ENCODE data around the gene EDC4. TPM values are rescaled to one million over a fixed set of nuclear protein-coding genes. Genes with fewer than 3 reads are reported as not detected.
A peak's percentile ranks its signal among the peaks of the same experiment; 100 is the strongest.

EDC4 gene
- polyA plus RNA-seq, 2 of the 4 experiments (the other 2 are of a cell fraction) = 21.0 to 54.9 TPM

GRCh38 chr16:67855789-67856188 is 17.1 kb upstream of the EDC4 start:
- H3K4me3 ChIP-seq = no peak overlapping the region
- CTCF ChIA-PET = interaction anchor here (0.7 to 1.9 kb wide), 5 partner anchors 9 to 61 kb away, joined by 3 to 10 read pairs (median 4); no protein-coding TSS in a partner anchor
- H3K4me1 ChIP-seq = peaks cover 40% of the 10 kb centered on the region
- no peak overlapping the region for H3K4me2 ChIP-seq
- no peak for FAIRE-seq
- H3K9me3 ChIP-seq = no peaks in the 10 kb centered on the region
- no peak overlapping the region for H3K27ac ChIP-seq
- ATAC-seq = no peak
- WGBS (ENCODE audit: missing lambda C conversion rate) = 87% methylated on average over 10 of the region's 10 CpGs
- TF ChIP-seq HDAC2 (IDR thresholded peaks at IDR 0.05) = no peak
- TF ChIP-seq EHF (CRISPR knock-in tag; IDR thresholded peaks at IDR 0.05) = no peak
- TF ChIP-seq KDM1A (IDR thresholded peaks at IDR 0.05; ENCODE audit: low read depth) = no peak
- TF ChIP-seq HOXB13 (CRISPR knock-in tag; IDR thresholded peaks at IDR 0.05; ENCODE audit: low read depth) = no peak
- TF ChIP-seq NPAS2 (CRISPR knock-in tag; IDR thresholded peaks at IDR 0.05; ENCODE audit: borderline replicate concordance) = no peak
- no peak for TF ChIP-seq SMC3 (IDR thresholded peaks at IDR 0.05)
- TF ChIP-seq TFCP2L1 (CRISPR knock-in tag; IDR thresholded peaks at IDR 0.05) = no peak
- TF ChIP-seq HOXA7 (CRISPR knock-in tag; IDR thresholded peaks at IDR 0.05) = no peak
- TF ChIP-seq RARB (CRISPR knock-in tag; IDR thresholded peaks at IDR 0.05) = no peak
- no peak for TF ChIP-seq CBX8 (IDR thresholded peaks at IDR 0.05)
- no peak for TF ChIP-seq CHD4 (IDR thresholded peaks at IDR 0.05; ENCODE audit: borderline replicate concordance)
- no peak for TF ChIP-seq EP300 (IDR thresholded peaks at IDR 0.05)
- no peak for TF ChIP-seq KDM5A (IDR thresholded peaks at IDR 0.05)
- POLR2A ChIA-PET = no interaction called here
- no peak for DNase-seq (ENCODE audit: low read depth in 1 of 2, low spot score in 1 of 2)

- CTCF ChIA-PET = interaction anchor here (0.7 to 1.7 kb wide), 5 partner anchors 9 to 58 kb away, joined by 3 to 7 read pairs (median 3); partner anchors contain the start of gene NRN1L
- H3K27ac ChIP-seq = peak overlapping the region in 1 of 2 experiments; percentile 56; a peak in 3 of 6 replicates
- 87% methylated on average over 5 of the region's 5 CpGs for WGBS (ENCODE audit: missing lambda C conversion rate)
- H3K4me3 ChIP-seq = no peak overlapping the region
- no peaks in the 10 kb centered on the region for H3K9me3 ChIP-seq
- FAIRE-seq = no peak
- peak overlapping the region; percentile 65 for H3K4me2 ChIP-seq
- POLR2A ChIA-PET = no interaction called here
- no peak for DNase-seq (ENCODE audit: low read depth in 1 of 2, low spot score in 1 of 2)
- H3K4me1 ChIP-seq = peaks cover 48% of the 10 kb centered on the region
- peak; percentile 35 to 51; a peak in 5 of 6 replicates for ATAC-seq
- TF ChIP-seq EHMT2 (IDR thresholded peaks at IDR 0.05; ENCODE audit: low read depth) (no peak), HES2 (IDR thresholded peaks at IDR 0.05) (no peak), POLR2AphosphoS2 (conservative IDR thresholded peaks at IDR 0.05; ENCODE audit: low read length) (no peak), ZSCAN20 (CRISPR knock-in tag; IDR thresholded peaks at IDR 0.05) (no peak), RCOR1 (IDR thresholded peaks at IDR 0.05; ENCODE audit: low read depth, low read length) (no peak), RNF2 (IDR thresholded peaks at IDR 0.05; ENCODE audit: borderline replicate concordance, low read depth) (no peak)
Measured at GRCh38 chr16:67856927-67857546, 15.8 kb upstream of the EDC4 start.

GRCh38 chr16:67857547-67858233 is 15.2 kb upstream of the EDC4 start:
- ChIA-PET POLR2A (interaction anchor here (0.7 kb wide), 1 partner anchor 41 kb away, joined by 3 read pairs; no protein-coding TSS in a partner anchor), CTCF (interaction anchor here (0.7 to 1.7 kb wide), 5 partner anchors 9 to 58 kb away, joined by 3 to 7 read pairs (median 3); partner anchors contain the start of gene NRN1L)
- WGBS (ENCODE audit: missing lambda C conversion rate) = 26% methylated on average over 3 of the region's 3 CpGs

More at GRCh38 chr16:67857547-67858233, 15.2 kb upstream of the EDC4 start:
- peak; percentile 29; the same call in 1 of the 2 replicates for TF ChIP-seq GATA3 (IDR thresholded peaks at IDR 0.05; ENCODE audit: borderline replicate concordance)
- no peak; the same call in 1 of the 2 replicates for TF ChIP-seq HOXB5 (CRISPR knock-in tag; IDR thresholded peaks at IDR 0.05)
- 0 out of 2 replicates have a peak, but pooled peaks have one; percentile 37 for TF ChIP-seq MAX (IDR thresholded peaks at IDR 0.05)
- peak; percentile 54; the same call in 1 of the 2 replicates for TF ChIP-seq PBX3 (IDR thresholded peaks at IDR 0.05)
- TF ChIP-seq KDM1A (IDR thresholded peaks at IDR 0.05; ENCODE audit: low read depth) = no peak
- TF ChIP-seq MAFK (IDR thresholded peaks at IDR 0.05; ENCODE audit: partially characterized antibody) = peak; percentile 34
- no peak; the same call in 1 of the 2 replicates for TF ChIP-seq FOSL2 (IDR thresholded peaks at IDR 0.05)
- TF ChIP-seq FOSL2 (CRISPR knock-in tag; IDR thresholded peaks at IDR 0.05) = peak; percentile 85
- no peak for TF ChIP-seq REST (IDR thresholded peaks at IDR 0.05)
- H3K27ac ChIP-seq = peak overlapping the region in 1 of 2 experiments; percentile 56; a peak in 3 of 6 replicates
- H3K4me3 ChIP-seq = no peak overlapping the region
- peak; percentile 95 to 96 for DNase-seq (ENCODE audit: low read depth in 1 of 2, low spot score in 1 of 2)
- no peaks in the 10 kb centered on the region for H3K9me3 ChIP-seq
- peak overlapping the region; percentile 65 for H3K4me2 ChIP-seq
- peaks cover 54% of the 10 kb centered on the region for H3K4me1 ChIP-seq
- no peak for FAIRE-seq
- peak; percentile 97 to 98 for ATAC-seq

Data from A549 (cell line).